ENCODE results near the gene MTMR12.
"Not testable (repeated sequence)": the region's sequence is repeated elsewhere in the genome, so short reads cannot be mapped to it uniquely, and the experiment has no call there.

Gene MTMR12

GRCh38 chr5:32299059-32299677 lies 13.6 kb downstream of the MTMR12 start:
- DNase-seq (ENCODE audit: low read depth in 2 of 2) = no peak

GRCh38 chr5:32298059-32298415 lies 14.7 kb downstream of the MTMR12 start:
- no peak for DNase-seq (ENCODE audit: low read depth in 2 of 2)

GRCh38 chr5:32297181-32298058 lies 15.3 kb downstream of the MTMR12 start:
- DNase-seq (ENCODE audit: low read depth in 2 of 2) = no peak

GRCh38 chr5:32295966-32296772 lies 16.6 kb downstream of the MTMR12 start:
- not testable (repeated sequence) for DNase-seq (ENCODE audit: low read depth in 2 of 2)

DNA sequence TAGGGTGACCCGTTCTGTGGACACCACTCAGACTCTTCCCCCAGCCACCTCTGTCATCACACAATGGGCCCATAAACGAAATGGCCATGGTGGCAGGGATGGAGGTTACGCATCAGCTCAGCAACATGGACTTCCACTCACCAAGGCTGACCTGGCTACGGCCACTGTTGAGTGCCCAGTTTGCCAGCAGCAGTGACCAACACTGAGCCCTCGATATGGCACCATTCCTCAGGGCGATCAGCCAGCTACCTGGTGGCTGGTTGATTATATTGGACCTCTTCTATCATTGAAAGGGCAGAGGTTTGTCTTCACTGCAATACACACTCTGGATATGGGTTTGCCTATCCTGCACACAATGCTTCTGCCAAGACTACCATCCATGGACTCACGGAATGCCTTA lies 21.1 kb downstream of the MTMR12 start:
- no peak for DNase-seq (ENCODE audit: low read depth in 2 of 2)

- no peak for DNase-seq (ENCODE audit: low read depth in 2 of 2)
Measured at GRCh38 chr5:32290922-32291321, 21.8 kb downstream of the MTMR12 start.

DNA sequence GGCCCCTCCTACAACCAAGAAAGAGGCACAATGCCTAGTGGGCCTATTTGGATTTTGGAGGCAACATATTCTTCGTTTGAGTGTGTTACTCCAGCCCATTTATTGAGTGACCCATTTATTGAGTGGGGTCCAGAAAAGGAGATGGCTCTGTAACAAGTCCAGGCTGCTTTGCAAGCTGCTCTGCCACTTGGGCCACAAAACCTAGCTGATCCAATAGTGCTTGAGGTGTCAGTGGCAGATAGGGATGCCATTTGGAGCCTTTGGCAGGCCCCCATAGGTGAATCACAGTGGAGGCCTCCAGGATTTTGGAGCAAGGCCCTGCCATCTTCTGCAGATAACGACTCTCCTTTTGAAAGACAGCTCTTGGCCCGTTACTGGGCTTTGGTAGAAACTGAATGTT lies 22.2 kb downstream of the MTMR12 start:
- DNase-seq (ENCODE audit: low read depth in 2 of 2) = not testable (repeated sequence)

- not testable (repeated sequence) for DNase-seq (ENCODE audit: low read depth in 2 of 2)
Measured at GRCh38 chr5:32289986-32290385, 22.8 kb downstream of the MTMR12 start.

- not testable (repeated sequence) for DNase-seq (ENCODE audit: low read depth in 2 of 2)
Measured at GRCh38 chr5:32288135-32288534, 24.6 kb downstream of the MTMR12 start.

GRCh38 chr5:32287525-32287924 lies 25.2 kb downstream of the MTMR12 start:
- not testable (repeated sequence) for DNase-seq (ENCODE audit: low read depth in 2 of 2)

- DNase-seq (ENCODE audit: low read depth in 2 of 2) = no peak
Measured at GRCh38 chr5:32285510-32286138, 27.1 kb downstream of the MTMR12 start.

- DNase-seq (ENCODE audit: low read depth in 2 of 2) = no peak
Measured at GRCh38 chr5:32283539-32284377, 29.0 kb downstream of the MTMR12 start.

GRCh38 chr5:32283061-32283460 lies 29.7 kb downstream of the MTMR12 start:
- no peak for DNase-seq (ENCODE audit: low read depth in 2 of 2)

DNA sequence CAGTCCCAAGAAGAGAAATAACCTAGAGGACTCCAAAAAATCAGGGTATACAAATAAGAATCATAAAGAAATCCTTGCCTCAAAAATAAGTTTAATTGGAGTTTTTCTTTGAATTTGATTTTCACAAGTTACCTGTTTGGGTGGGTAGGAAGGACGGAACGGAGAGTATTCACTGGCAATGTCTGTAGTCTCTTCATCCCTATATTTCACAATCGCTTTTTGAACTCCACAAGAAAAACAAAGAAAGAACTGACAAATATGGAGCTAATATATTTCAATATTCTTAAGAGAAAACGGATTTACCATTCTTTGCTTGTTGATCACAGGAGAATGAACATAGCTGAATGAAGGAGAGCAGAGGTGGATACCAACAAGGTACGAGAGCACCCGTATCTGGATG lies 30.1 kb downstream of the MTMR12 start:
- no peak for DNase-seq (ENCODE audit: low read depth in 2 of 2)

DNA sequence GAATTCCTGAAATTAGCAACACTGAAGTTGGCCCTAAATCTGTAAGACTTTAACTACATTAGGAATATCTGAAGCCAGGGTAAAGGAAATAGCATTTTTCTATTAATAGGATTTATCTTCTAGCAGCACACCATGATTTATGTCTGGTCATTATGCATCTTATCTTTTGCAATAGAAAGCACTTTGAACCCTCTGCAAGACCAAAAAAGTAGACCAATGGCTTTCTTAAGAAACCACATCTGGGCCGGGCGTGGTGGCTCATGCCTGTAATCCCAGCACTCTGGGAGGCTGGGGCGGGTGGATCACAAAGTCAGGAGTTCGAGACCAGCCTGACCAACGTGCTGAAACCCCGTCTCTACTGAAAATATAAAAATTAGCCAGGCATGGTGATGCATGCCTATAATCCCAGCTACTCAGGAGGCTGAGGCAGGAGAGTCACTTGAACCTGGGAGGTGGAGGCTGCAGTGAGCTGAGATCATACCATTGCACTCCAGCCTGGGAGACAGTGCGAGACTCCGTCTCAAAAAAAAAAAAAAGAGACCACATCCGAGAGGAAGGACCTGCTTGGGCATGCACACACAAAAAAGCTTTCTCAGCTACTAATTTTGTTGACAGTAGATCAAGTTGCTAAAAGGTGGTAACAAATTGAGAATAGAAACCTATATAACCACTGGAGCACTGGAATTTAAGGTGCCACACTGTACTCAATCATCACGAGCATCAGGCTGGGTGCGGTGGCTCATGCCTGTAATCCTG lies 31.2 kb downstream of the MTMR12 start:
- not testable (repeated sequence) for DNase-seq (ENCODE audit: low read depth in 2 of 2)

GRCh38 chr5:32280656-32281081 lies 32.1 kb downstream of the MTMR12 start:
- DNase-seq (ENCODE audit: low read depth in 2 of 2) = no peak

DNA sequence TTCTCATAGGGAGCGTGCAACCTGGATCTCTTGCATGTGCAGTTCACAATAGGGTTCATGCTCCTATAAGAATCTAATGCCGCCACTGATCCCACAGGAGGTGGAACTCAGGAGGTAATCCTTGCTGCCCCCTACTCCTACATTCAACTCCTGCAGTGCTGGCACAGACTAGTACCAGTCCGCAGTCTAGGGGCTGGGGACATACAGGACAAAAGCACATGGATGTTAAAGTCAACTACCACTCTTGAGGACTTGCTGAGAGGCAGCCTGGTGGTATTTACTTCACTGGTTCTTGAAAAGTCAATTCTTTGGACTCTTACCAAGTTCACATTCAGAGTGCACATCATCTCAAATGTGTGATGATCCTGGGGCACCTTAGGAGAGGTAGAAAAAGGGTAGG lies 33.0 kb downstream of the MTMR12 start:
- DNase-seq (ENCODE audit: low read depth in 2 of 2) = no peak

GRCh38 chr5:32279223-32279622 lies 33.5 kb downstream of the MTMR12 start:
- no peak for DNase-seq (ENCODE audit: low read depth in 2 of 2)

- DNase-seq (ENCODE audit: low read depth in 2 of 2) = no peak
Measured at GRCh38 chr5:32278406-32278805, 34.3 kb downstream of the MTMR12 start.

DNA sequence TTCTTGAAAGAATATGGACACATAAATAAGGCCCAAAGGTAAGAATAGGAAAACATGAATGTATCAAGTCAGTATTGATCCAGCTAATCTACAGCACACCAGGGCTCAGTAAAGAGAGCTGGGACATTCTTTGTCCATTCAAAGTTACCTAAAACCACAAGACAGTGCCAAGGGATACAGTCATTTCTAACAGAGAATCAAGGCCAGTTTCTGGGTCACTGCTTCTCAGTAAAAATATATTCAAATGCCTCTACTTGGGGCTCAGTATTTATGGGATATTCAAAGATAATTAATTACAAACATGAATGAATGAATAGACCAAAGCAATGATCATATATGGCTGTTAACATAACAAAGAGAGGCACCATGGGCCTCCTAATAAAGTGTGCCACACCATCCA lies 34.9 kb downstream of the MTMR12 start:
- no peak for DNase-seq (ENCODE audit: low read depth in 2 of 2)
